Peyer's patch (tissue), 4 donors: Measurements from ENCODE around the gene ACSS1. TPM values are rescaled to one million over a fixed set of nuclear protein-coding genes. Genes with fewer than 3 reads are reported as not detected.

Experiments
- DNase-seq, 3 donors: peaks; one replicate each; pipeline ENCODE4 v3.0.0-alpha.2; 2017 to 2019
- H3K27ac ChIP-seq, 4 donors: fragments of 200-600 bp; sonication (generic); one replicate each; pipeline ENCODE4 v1.5.1; 2016 to 2019
- H3K27me3 ChIP-seq, 2 donors: fragments of 200-600 bp; sonication (generic); one replicate each; pipeline ENCODE4 v1.5.1; 2019
- H3K36me3 ChIP-seq, 3 donors: fragments of 200-600 bp; sonication (generic); one replicate each; pipeline ENCODE4 v1.5.1; 2016 to 2019
- H3K4me1 ChIP-seq, 4 donors: fragments of 200-600 bp; sonication (generic); one replicate each; pipeline ENCODE4 v1.5.1; 2016 to 2019
- H3K4me3 ChIP-seq, 4 donors: fragments of 200-600 bp; sonication (generic); 1 replicate in 3 of 4; 2 replicates in 1 of 4; pipeline ENCODE4 v1.5.1; 2016 to 2019; ENCODE audit warnings: mild to moderate bottlenecking in 1 of 4
- H3K9me3 ChIP-seq, 4 donors: fragments of 200-600 bp; sonication (generic); one replicate each; pipeline ENCODE4 v1.5.1; 2016 to 2019; ENCODE audit warnings: mild to moderate bottlenecking in 1 of 4
- POLR2A ChIP-seq, 2 donors: fragments of 450-650 bp; IDR thresholded peaks; one replicate each; pipeline ENCODE4 v1.5.1; 2017; ENCODE audit warnings: antibody characterized with exemption in 2 of 2, mild to moderate bottlenecking in 2 of 2, moderate library complexity in 2 of 2
- total RNA-seq, 4 donors: library from RNA; depleted of rRNA; stranded (reverse); fragments of >200 nt; gene quantifications; one replicate each; pipeline ENCODE4 v1.1.0, GENCODE V29; 2016
- TF ChIP-seq, protein P1 (sequence below), 6 experiments: fragments of 450-650 bp in 4 of 6; fragments of 200-600 bp in 2 of 6; sonication (generic) in 1 of 6; IDR thresholded peaks; one replicate each; pipeline ENCODE4 v1.5.1; 2017 to 2019; ENCODE audit warnings: antibody characterized with exemption in 6 of 6, mild to moderate bottlenecking in 3 of 6, moderate library complexity in 1 of 6

The ACSS1 gene
- total RNA-seq, 4 donors from 2014 or later: 49.5 to 160 (median 134) TPM

DNA sequence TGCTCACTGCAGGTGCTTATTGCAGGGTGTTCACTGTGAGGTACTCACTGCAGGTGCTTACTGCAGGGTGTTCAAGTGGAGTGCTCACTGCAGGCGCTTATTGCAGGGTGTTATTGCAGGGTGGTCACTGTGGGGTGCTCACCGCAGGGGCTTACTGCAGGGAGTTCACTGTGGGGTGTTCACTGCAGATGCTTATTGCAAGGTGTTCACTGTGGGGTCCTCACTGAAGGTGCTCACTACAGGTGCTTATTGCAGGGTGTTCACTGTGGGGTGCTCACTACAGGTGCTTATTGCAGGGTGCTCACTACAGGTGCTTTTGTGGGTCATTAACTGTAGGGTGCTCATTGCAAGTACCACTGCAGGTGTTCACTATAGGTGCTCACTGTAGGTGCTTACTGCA, 85.6 kb downstream of the ACSS1 start:
- Histone ChIP-seq H3K27me3 (no peaks in the 10 kb centered on the region), H3K27ac (no peak overlapping the region), H3K4me1 (no peaks in the 10 kb centered on the region), H3K36me3 (peaks cover 0 to 59% (median 0%) of the 10 kb centered on the region in 3 donors), H3K9me3 (no peaks in the 10 kb centered on the region), H3K4me3 (no peak overlapping the region)
- TF ChIP-seq POLR2A (IDR thresholded peaks at IDR 0.05): no peak
- TF ChIP-seq, protein P1, sequence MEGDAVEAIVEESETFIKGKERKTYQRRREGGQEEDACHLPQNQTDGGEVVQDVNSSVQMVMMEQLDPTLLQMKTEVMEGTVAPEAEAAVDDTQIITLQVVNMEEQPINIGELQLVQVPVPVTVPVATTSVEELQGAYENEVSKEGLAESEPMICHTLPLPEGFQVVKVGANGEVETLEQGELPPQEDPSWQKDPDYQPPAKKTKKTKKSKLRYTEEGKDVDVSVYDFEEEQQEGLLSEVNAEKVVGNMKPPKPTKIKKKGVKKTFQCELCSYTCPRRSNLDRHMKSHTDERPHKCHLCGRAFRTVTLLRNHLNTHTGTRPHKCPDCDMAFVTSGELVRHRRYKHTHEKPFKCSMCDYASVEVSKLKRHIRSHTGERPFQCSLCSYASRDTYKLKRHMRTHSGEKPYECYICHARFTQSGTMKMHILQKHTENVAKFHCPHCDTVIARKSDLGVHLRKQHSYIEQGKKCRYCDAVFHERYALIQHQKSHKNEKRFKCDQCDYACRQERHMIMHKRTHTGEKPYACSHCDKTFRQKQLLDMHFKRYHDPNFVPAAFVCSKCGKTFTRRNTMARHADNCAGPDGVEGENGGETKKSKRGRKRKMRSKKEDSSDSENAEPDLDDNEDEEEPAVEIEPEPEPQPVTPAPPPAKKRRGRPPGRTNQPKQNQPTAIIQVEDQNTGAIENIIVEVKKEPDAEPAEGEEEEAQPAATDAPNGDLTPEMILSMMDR (IDR thresholded peaks at IDR 0.05): no peak
- no peak for DNase-seq

DNA sequence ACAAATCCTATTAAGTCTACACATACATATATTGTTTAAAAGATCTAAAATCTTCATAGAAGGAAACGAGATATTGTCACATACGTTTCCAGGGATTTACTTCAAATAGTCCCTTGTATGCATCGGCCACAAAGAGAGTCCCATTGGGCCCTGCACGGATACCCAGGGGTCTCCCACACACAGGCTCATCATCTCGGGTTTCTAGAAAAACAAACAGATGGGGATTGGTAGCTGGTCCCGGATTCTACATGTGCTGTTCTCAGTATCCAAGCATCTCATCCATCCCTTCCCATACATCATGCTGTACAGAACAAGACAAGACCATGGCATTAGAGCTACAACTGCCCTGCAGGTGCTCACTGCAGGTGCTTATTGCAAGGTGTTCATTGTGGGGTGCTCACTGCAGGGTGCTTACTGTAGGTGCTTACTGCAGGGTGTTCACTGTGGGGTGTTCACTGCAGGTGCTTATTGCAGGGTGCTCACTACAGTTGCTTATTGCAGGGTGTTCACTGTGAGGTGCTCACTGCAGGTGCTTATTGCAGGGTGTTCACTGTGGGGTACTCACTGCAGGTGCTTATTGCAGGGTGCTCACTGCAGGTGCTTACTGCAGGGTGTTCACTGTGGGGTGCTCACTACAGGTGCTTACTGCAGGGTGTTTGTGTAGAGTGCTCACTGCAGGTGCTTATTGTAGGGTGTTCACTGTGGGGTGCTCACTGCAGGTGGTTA, 86.4 kb downstream of the ACSS1 start:
- no peaks in the 10 kb centered on the region for H3K27me3 ChIP-seq
- TF ChIP-seq, protein P1 (IDR thresholded peaks at IDR 0.05): no peak
- H3K4me3 ChIP-seq: no peak overlapping the region
- no peak overlapping the region for H3K27ac ChIP-seq
- H3K36me3 ChIP-seq: peaks cover 0 to 59% (median 0%) of the 10 kb centered on the region in 3 donors
- H3K9me3 ChIP-seq: no peaks in the 10 kb centered on the region
- no peak for DNase-seq
- no peaks in the 10 kb centered on the region for H3K4me1 ChIP-seq

DNA sequence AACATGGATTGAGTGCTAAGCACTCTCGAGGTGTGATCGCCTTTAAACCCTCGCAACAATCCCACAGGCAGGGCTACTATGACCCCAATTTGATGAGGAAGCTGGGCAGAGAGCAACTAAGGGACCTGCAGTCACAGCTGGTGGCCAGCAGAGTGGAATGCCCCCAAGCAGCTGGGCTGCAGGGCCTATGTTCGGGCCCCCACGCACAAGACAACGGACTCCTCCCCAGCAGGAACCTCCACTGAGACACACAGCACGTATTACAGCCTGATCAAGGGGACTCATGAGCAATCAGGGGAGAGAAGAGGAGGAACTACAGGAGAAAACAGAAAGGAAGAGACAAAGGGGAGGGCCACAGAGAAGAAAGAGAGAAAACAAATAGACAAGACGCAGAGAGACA, 87.2 kb downstream of the ACSS1 start:
- Histone ChIP-seq H3K27ac (no peak overlapping the region), H3K36me3 (peaks cover 0 to 64% (median 0%) of the 10 kb centered on the region in 3 donors), H3K9me3 (no peaks in the 10 kb centered on the region), H3K4me3 (no peak overlapping the region), H3K27me3 (no peaks in the 10 kb centered on the region), H3K4me1 (no peaks in the 10 kb centered on the region)
- no peak for TF ChIP-seq POLR2A (IDR thresholded peaks at IDR 0.05)
- TF ChIP-seq, protein P1 (IDR thresholded peaks at IDR 0.05): no peak
- no peak for DNase-seq

DNA sequence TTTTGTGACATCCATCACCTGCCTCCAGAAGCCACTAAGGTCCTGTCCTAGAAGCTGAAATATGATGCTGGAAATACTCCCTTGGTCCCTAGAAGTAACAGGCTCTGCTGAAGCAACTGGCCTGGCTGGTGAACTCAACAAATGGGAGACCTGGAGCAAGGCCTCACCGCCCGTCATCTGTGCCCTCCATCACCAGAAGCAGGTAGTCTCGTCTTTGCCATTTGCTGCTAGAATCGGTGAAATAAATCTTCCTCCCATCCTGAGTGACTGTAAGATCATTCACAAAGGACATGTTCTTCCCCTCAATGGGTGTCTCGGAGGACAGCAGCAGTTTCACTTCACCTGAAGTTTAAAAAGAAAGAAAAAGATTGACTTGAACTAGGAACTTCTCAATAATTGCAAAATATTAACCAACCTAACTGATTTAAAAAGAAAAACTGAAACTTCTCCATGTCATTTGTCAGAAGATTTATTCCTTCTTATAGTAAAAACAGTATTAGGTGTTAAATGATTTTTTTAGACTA, 87.8 kb downstream of the ACSS1 start:
- TF ChIP-seq, protein P1 (IDR thresholded peaks at IDR 0.05): no peak
- no peak for TF ChIP-seq POLR2A (IDR thresholded peaks at IDR 0.05)
- peaks cover 0 to 70% (median 0%) of the 10 kb centered on the region in 3 donors for H3K36me3 ChIP-seq

DNA sequence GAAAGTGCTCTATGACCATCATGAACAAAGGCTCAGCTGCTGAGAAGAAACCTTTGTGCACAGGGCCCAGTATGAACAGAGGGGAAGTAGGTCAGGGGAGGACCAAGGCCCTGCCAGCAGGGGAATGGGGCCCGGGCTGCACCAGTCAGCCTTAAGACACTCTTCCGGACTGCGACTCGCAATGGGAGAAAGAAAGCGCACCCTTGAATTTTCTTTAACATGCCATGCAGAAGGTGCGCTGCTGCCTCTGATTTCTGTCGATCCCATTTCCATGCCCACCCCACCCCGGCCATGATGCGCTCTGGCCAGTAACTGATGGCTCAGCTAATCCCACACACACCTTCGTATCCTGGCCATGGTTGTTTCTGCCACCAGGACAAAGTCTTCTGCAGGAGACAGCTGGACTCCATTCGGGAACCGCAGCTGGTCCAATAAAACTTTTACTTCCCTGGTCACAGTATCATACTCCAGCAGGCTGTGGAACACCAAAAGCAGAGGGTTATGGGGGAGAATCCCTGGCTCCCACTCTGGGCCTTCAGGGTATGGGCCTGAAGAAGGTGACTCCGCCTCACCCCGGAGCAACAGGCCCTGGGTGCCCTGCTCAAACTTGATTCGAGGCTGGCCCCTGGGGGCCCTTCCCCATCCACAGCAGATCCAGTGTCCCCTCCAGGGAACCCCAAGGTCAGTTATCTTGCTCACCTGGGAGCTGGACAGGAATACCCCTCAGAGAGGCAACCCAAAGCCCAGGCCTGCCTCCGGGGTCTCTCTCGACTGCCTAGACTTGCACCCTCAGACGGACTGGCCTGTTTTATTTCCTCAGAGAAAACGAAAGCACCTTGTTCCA, 88.5 kb downstream of the ACSS1 start:
- no peak for TF ChIP-seq POLR2A (IDR thresholded peaks at IDR 0.05)
- TF ChIP-seq, protein P1 (IDR thresholded peaks at IDR 0.05): no peak
- no peaks in the 10 kb centered on the region for H3K4me1 ChIP-seq
- no peaks in the 10 kb centered on the region for H3K27me3 ChIP-seq
- no peak for DNase-seq
- peaks cover 0 to 70% (median 0%) of the 10 kb centered on the region in 3 donors for H3K36me3 ChIP-seq
- H3K9me3 ChIP-seq: no peaks in the 10 kb centered on the region
- no peak overlapping the region for H3K27ac ChIP-seq
- no peak overlapping the region for H3K4me3 ChIP-seq

More for the DNA sequence above, 87.8 kb downstream of the ACSS1 start:
- H3K9me3 ChIP-seq: no peaks in the 10 kb centered on the region
- H3K27me3 ChIP-seq: no peaks in the 10 kb centered on the region
- H3K4me1 ChIP-seq: no peaks in the 10 kb centered on the region
- no peak overlapping the region for H3K27ac ChIP-seq
- no peak for DNase-seq
- H3K4me3 ChIP-seq: no peak overlapping the region
